HG03039 (cell line): ENCODE data around the gene ANXA6.

ENCODE experiments used
- ATAC-seq: cut with Tn5 transposase; IDR thresholded peaks from one replicate; pipeline ENCODE4 v1.9.1; 2021; ENCODE audit warnings: mild to moderate bottlenecking, moderate library complexity; ENCODE audit not compliant: unreplicated experiment

The ANXA6 gene

GRCh38 chr5:151068433-151069197, 89.0 kb downstream of the ANXA6 start:
- ATAC-seq: peak; percentile 45

GRCh38 chr5:151067632-151068432, 89.7 kb downstream of the ANXA6 start:
- peak; percentile 18 for ATAC-seq

- no peak for ATAC-seq
Measured at GRCh38 chr5:151066920-151067319, 90.7 kb downstream of the ANXA6 start.

- ATAC-seq: no peak
Measured at GRCh38 chr5:151065609-151066008, 92.0 kb downstream of the ANXA6 start.

GRCh38 chr5:151064916-151065499, 92.6 kb downstream of the ANXA6 start:
- no peak for ATAC-seq

GRCh38 chr5:151063142-151063989, 94.2 kb downstream of the ANXA6 start:
- no peak for ATAC-seq

GRCh38 chr5:151062405-151063141, 95.0 kb downstream of the ANXA6 start:
- ATAC-seq: no peak

- no peak for ATAC-seq
Measured at GRCh38 chr5:151060742-151061141, 96.8 kb downstream of the ANXA6 start.

GRCh38 chr5:151058891-151059489, 98.6 kb downstream of the ANXA6 start:
- no peak for ATAC-seq

- no peak for ATAC-seq
Measured at GRCh38 chr5:151058301-151058700, 99.3 kb downstream of the ANXA6 start.

GRCh38 chr5:151056379-151057325, 100.9 kb downstream of the ANXA6 start:
- no peak for ATAC-seq

- no peak for ATAC-seq
Measured at GRCh38 chr5:151055336-151055735, 102.2 kb downstream of the ANXA6 start.

- ATAC-seq: no peak
Measured at GRCh38 chr5:151054709-151055108, 102.9 kb downstream of the ANXA6 start.

GRCh38 chr5:151053796-151054462, 103.7 kb downstream of the ANXA6 start:
- ATAC-seq: no peak

- no peak for ATAC-seq
Measured at GRCh38 chr5:151052836-151053235, 104.7 kb downstream of the ANXA6 start.

- no peak for ATAC-seq
Measured at GRCh38 chr5:151051931-151052608, 105.5 kb downstream of the ANXA6 start.

GRCh38 chr5:151051066-151051930, 106.3 kb downstream of the ANXA6 start:
- ATAC-seq: peak; percentile 62
